GM18511 (cell line): ENCODE results near the gene LIPT1.
A peak's percentile ranks its signal among the peaks of the same experiment; 100 is the strongest.
"Not testable (repeated sequence)": the region's sequence is repeated elsewhere in the genome, so short reads cannot be mapped to it uniquely, and the experiment has no call there.

ENCODE experiments used
- ATAC-seq: cut with Tn5 transposase; IDR thresholded peaks from one replicate; pipeline ENCODE4 v1.9.1; 2021; ENCODE audit warnings: mild to moderate bottlenecking, moderate library complexity; ENCODE audit not compliant: unreplicated experiment

Gene LIPT1

GRCh38 chr2:99171377-99172140 is 16.8 kb downstream of the LIPT1 start:
- ATAC-seq, result no peak

- peak; percentile 96 for ATAC-seq
Observed at GRCh38 chr2:99180755-99181623, 26.2 kb downstream of the LIPT1 start, which contains the start of the genes MITD1 and MRPL30. TSS of gene MITD1 (minus strand) at chr2:99181058. CDS start at chr2:99180981, 77 bp downstream. TSS of gene MRPL30 (plus strand) at chr2:99181184. CDS start at chr2:99186204, 5,020 bp downstream.

- no peak for ATAC-seq
Observed at GRCh38 chr2:99181624-99182000, 26.8 kb downstream of the LIPT1 start.

DNA sequence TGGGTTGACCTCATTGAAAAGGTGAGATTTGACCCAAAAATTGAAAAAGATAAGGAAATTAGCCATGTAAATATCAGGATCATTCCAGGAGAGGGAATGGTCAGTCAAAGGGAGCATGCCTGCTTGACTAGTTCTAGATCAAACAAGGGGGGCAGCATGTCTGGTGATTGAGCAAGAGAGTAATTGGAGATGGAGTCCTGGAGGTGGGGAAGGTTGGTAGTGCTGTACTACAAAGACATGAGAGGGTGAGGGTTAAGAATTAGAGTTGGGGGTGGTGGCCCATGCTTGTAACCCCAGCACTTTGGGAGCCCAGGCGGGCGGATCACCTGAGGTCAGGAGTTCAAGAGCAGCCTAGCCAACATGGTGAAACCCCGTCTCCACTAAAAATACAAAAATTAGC is 28.3 kb downstream of the LIPT1 start:
- no peak for ATAC-seq

- ATAC-seq, result no peak
Observed at GRCh38 chr2:99184811-99185210, 30.0 kb downstream of the LIPT1 start.

DNA sequence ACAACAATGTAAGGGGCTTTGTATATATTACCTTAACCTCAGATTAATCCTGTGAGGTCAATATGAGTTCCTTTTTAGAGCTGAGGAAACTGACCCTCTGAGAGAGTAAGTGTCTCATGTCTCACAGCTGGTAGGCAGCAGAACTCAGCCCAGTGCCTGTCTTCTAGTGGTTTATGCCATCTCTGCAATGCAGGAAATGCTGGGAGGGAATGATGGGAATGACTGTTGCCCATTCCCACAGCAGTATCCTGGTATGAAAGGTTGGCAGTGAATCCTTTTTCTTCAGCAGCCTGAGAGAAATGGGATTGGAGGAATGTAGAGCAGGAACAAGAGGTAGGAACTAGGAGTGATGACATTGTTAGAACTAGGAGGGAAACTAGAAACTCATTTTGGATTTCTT is 32.2 kb downstream of the LIPT1 start:
- ATAC-seq, result no peak

DNA sequence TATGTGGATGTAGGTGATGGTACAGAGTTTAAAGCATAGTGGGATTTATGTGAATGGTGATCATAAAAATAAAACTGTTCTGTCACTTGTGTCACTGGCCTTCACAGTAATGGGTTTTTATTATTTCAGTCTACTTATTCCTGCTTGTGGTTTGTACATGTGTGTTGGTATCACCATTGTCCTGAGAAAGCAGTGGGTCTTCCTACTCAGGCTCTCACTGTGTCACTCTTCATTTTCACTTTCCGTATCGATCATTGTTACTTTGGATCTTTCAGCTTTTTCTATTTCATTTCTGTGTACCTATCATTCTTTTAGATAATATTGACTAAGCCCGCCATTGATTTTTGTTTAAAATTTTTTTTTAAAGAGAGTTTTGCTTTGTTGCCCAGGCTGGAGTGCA is 33.6 kb downstream of the LIPT1 start:
- no peak for ATAC-seq

DNA sequence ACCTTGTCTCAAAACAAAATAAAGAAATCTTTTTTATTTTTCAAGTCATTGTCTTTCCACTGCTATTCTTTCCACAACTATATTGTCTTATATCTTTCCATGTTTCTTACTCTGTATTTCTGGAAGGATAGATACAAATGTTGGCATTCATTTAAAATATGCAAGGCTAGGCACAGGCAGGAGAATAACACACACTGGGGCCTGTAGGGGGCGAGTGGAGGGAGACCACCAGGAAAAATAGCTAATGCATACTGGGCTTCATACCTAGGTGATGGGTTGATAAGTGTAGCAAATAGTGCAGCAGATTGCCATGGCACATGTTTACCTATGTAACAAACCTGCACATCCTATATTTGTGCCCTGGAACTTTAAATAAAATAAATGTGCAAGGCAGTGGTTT is 35.8 kb downstream of the LIPT1 start:
- no peak for ATAC-seq

GRCh38 chr2:99192364-99192763 is 37.6 kb downstream of the LIPT1 start:
- ATAC-seq, result not testable (repeated sequence)

GRCh38 chr2:99198103-99198841 is 43.5 kb downstream of the LIPT1 start:
- ATAC-seq, result no peak

- no peak for ATAC-seq
Observed at GRCh38 chr2:99200076-99200800, 45.5 kb downstream of the LIPT1 start.

- ATAC-seq, result no peak
Observed at GRCh38 chr2:99201959-99202678, 47.4 kb downstream of the LIPT1 start.

DNA sequence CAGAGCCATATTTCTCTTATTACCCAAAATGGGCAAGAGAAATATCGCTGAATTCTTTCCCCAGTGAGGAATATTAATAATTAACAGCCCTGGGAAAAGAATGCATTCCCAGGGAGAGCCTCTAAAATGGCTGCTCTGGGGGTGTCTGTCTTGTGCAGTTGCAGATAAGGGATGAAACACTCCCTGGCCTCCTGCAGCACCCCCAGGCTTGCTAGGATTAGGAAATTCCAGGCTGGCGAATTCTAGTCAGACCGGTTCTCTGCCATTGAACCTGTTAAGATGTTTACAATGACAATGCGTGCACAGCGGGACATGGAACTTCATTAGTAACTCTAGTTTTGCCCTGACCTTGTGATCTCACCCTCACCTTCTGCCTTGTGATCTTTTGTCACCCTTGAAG is 50.7 kb downstream of the LIPT1 start:
- ATAC-seq, result no peak
